Mucosa of stomach (tissue), 1 donor: ENCODE data around the gene SORCS2.

ENCODE experiments used
- H3K27me3 ChIP-seq: one replicate; pipeline ENCODE4 v1.7.0; 2013; ENCODE audit warnings: mild to moderate bottlenecking, low read length; ENCODE audit not compliant: control insufficient read depth, insufficient read depth
- H3K36me3 ChIP-seq: one replicate; pipeline ENCODE4 v1.7.0; 2013; ENCODE audit warnings: low read length; ENCODE audit not compliant: control insufficient read depth, insufficient read depth
- H3K4me1 ChIP-seq: one replicate; pipeline ENCODE4 v1.7.0; 2013; ENCODE audit warnings: mild to moderate bottlenecking, low read length; ENCODE audit not compliant: control insufficient read depth, insufficient read depth
- H3K4me3 ChIP-seq: one replicate; pipeline ENCODE4 v1.7.0; 2013; ENCODE audit warnings: low read length
- H3K9ac ChIP-seq: one replicate; pipeline ENCODE4 v1.7.0; 2013; ENCODE audit warnings: mild to moderate bottlenecking, low read length, moderate library complexity
- H3K9me3 ChIP-seq: one replicate; pipeline ENCODE4 v1.7.0; 2013; ENCODE audit warnings: mild to moderate bottlenecking, low read length, moderate library complexity; ENCODE audit not compliant: control insufficient read depth
- donor health status: Pancreatic carcinoma.

The SORCS2 gene

DNA sequence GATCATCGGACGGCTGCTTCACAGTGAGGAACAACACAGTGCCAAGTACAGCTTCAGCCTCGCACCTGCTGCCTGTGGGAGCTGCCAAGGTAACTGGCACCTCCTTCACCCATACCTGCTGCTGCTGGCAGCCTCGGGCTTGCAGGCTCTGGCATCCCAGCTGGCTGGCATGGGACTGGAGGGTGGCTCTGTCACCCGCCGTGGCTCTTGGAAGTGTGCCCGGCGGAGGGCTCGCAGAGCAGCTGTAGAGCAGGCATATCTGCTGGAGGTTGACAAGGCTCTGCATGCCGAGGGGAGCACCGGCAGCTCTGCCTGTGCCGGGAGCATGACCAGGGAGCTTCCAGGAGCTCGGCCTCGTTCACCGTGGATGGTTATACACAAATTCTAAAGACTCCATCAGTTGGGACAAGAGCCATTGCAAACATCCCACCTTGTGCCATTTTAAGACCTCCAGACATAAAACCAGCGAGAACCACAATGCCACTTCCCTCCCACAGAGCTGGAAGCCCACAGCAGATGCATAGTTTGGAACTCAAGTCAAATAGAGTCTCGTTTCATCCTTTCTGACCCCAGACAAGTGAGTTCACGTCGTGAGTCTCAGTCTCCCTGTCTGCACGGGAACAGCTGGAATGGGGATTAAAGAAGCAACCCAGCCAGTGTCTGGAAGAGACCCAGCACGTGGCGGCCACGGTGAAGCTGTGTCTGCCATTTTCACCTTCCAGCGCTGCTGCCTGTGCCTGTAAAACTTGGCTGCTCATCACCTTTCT lies 326.7 kb downstream of the SORCS2 start:
- Histone ChIP-seq H3K27me3 (peaks cover 19% of the 10 kb centered on the region), H3K9me3 (no peaks in the 10 kb centered on the region), H3K36me3 (no peaks in the 10 kb centered on the region), H3K9ac (no peak overlapping the region), H3K4me1 (no peaks in the 10 kb centered on the region), H3K4me3 (no peak overlapping the region)

DNA sequence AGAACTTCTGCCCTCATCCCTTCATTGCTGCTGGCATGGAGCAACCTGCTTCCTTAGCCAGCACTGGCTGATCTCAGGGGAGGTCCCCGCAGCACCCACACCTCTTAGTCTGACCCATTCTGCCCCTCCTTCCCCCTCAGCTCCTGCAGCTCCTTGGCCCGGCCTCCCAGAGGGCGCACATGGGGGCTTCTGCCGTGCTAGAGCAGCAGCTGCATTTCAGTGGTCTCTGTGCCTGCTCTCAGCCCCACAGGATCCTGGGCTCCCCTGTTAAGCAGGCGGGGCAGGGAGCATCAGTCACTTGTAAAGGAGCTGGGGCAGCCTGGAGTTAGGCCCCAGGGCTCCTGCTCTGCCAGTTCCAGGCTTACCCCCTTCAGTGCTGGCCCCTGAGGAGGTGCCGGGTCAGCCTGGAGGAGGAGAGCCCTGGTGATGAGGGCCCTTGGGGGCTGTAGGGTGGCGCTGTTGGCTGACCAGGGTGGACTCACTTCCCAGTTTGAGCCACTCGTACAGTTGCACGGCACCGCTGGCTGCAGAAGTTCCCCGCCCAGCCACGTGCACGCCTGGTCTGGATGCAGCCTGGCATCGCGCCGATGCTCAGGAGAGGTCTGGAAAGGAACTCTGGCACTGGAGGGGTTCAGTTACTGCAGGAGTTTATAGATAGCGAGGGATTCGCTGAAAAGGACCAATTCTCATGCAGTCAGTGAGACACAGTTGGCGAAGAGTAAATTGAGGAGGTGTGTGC lies 327.5 kb downstream of the SORCS2 start:
- H3K4me1 ChIP-seq, result peaks cover 3% of the 10 kb centered on the region
- H3K36me3 ChIP-seq, result no peaks in the 10 kb centered on the region
- no peak overlapping the region for H3K4me3 ChIP-seq
- H3K9ac ChIP-seq, result no peak overlapping the region
- H3K27me3 ChIP-seq, result peaks cover 26% of the 10 kb centered on the region
- no peaks in the 10 kb centered on the region for H3K9me3 ChIP-seq

GRCh38 chr4:7521666-7522065 lies 329.3 kb downstream of the SORCS2 start:
- Histone ChIP-seq H3K4me1 (peaks cover 5% of the 10 kb centered on the region), H3K27me3 (peaks cover 37% of the 10 kb centered on the region), H3K36me3 (no peaks in the 10 kb centered on the region), H3K9me3 (no peaks in the 10 kb centered on the region), H3K9ac (no peak overlapping the region), H3K4me3 (no peak overlapping the region)

GRCh38 chr4:7522452-7523220 lies 330.3 kb downstream of the SORCS2 start:
- Histone ChIP-seq H3K4me1 (peaks cover 5% of the 10 kb centered on the region), H3K9ac (no peak overlapping the region)

GRCh38 chr4:7523526-7523925 lies 331.2 kb downstream of the SORCS2 start:
- Histone ChIP-seq H3K9me3 (no peaks in the 10 kb centered on the region), H3K9ac (no peak overlapping the region), H3K4me1 (peaks cover 5% of the 10 kb centered on the region), H3K36me3 (no peaks in the 10 kb centered on the region), H3K4me3 (no peak overlapping the region), H3K27me3 (peaks cover 37% of the 10 kb centered on the region)

More at GRCh38 chr4:7522452-7523220, 330.3 kb downstream of the SORCS2 start:
- no peaks in the 10 kb centered on the region for H3K36me3 ChIP-seq
- no peaks in the 10 kb centered on the region for H3K9me3 ChIP-seq
- H3K4me3 ChIP-seq, result no peak overlapping the region
- H3K27me3 ChIP-seq, result peaks cover 37% of the 10 kb centered on the region

- Histone ChIP-seq H3K27me3 (peaks cover 37% of the 10 kb centered on the region), H3K9ac (no peak overlapping the region), H3K4me3 (no peak overlapping the region), H3K9me3 (no peaks in the 10 kb centered on the region), H3K36me3 (no peaks in the 10 kb centered on the region), H3K4me1 (peaks cover 5% of the 10 kb centered on the region)
These were observed 331.8 kb downstream of the SORCS2 start for GRCh38 chr4:7524064-7524682.

DNA sequence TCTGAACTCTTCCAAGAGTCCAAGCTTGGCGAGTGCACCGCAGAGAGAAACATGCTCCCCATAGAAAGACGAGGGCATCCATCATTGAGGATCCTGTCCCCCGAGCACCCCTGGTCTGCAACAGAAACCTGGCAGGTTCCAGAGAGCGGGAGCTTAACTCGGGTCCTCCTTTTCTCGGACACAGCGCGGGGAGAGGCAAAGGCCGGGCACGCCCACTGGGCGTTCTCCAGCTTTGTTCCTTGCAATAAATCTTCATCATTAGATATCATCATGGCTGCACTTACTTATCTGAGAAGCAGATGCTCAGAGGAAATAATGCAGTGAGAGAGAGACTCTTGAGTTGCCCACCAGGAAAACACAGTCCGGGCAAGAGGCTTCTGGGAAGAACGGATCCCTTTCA lies 332.5 kb downstream of the SORCS2 start:
- H3K4me1 ChIP-seq, result peaks cover 5% of the 10 kb centered on the region
- H3K4me3 ChIP-seq, result no peak overlapping the region
- no peak overlapping the region for H3K9ac ChIP-seq
- peaks cover 36% of the 10 kb centered on the region for H3K27me3 ChIP-seq
- H3K9me3 ChIP-seq, result no peaks in the 10 kb centered on the region
- no peaks in the 10 kb centered on the region for H3K36me3 ChIP-seq

GRCh38 chr4:7526491-7526890 lies 334.2 kb downstream of the SORCS2 start:
- H3K4me3 ChIP-seq, result no peak overlapping the region

GRCh38 chr4:7526929-7527535 lies 334.7 kb downstream of the SORCS2 start:
- peaks cover 31% of the 10 kb centered on the region for H3K27me3 ChIP-seq
- no peak overlapping the region for H3K4me3 ChIP-seq
- H3K9me3 ChIP-seq, result no peaks in the 10 kb centered on the region
- H3K4me1 ChIP-seq, result peaks cover 5% of the 10 kb centered on the region
- no peaks in the 10 kb centered on the region for H3K36me3 ChIP-seq
- no peak overlapping the region for H3K9ac ChIP-seq

More at GRCh38 chr4:7526491-7526890, 334.2 kb downstream of the SORCS2 start:
- no peaks in the 10 kb centered on the region for H3K36me3 ChIP-seq
- no peaks in the 10 kb centered on the region for H3K9me3 ChIP-seq
- peaks cover 31% of the 10 kb centered on the region for H3K27me3 ChIP-seq
- H3K4me1 ChIP-seq, result peaks cover 5% of the 10 kb centered on the region
- no peak overlapping the region for H3K9ac ChIP-seq

- Histone ChIP-seq H3K9me3 (no peaks in the 10 kb centered on the region), H3K4me1 (peaks cover 4% of the 10 kb centered on the region), H3K27me3 (peaks cover 13% of the 10 kb centered on the region), H3K9ac (no peak overlapping the region), H3K36me3 (no peaks in the 10 kb centered on the region), H3K4me3 (no peak overlapping the region)
These were observed 337.2 kb downstream of the SORCS2 start for GRCh38 chr4:7529368-7530080.

GRCh38 chr4:7530082-7530481 lies 337.7 kb downstream of the SORCS2 start:
- H3K9ac ChIP-seq, result no peak overlapping the region

More at GRCh38 chr4:7530082-7530481, 337.7 kb downstream of the SORCS2 start:
- Histone ChIP-seq H3K4me3 (no peak overlapping the region), H3K9me3 (no peaks in the 10 kb centered on the region), H3K4me1 (no peaks in the 10 kb centered on the region), H3K27me3 (peaks cover 8% of the 10 kb centered on the region), H3K36me3 (no peaks in the 10 kb centered on the region)
